Measurements from ENCODE around the gene PTOV1. TPM values are rescaled to one million over a fixed set of nuclear protein-coding genes. Genes with fewer than 3 reads are reported as not detected.

Gene PTOV1
- total and polyA plus RNA-seq, 2 of the 8 experiments (the other 6 are each of a cell fraction or from before 2014, with no cell fraction given), result 147 to 251 TPM

- TF ChIP-seq ASH2L (IDR thresholded peaks at IDR 0.05; ENCODE audit: low read length) (no peak), TBP (IDR thresholded peaks at IDR 0.05; ENCODE audit: low read depth, low read length) (no peak), MAX (IDR thresholded peaks at IDR 0.05) (no peak), MAFK (IDR thresholded peaks at IDR 0.05; ENCODE audit: low read depth, low read length) (no peak), PHF8 (conservative IDR thresholded peaks at IDR 0.05; ENCODE audit: low read depth, low read length) (no peak), CHD7 (IDR thresholded peaks at IDR 0.05; ENCODE audit: insufficient replicate concordance, low read length) (no peak), SUZ12 (IDR thresholded peaks at IDR 0.05; ENCODE audit: low read length) (no peak), HDAC6 (IDR thresholded peaks at IDR 0.05; ENCODE audit: low read depth, low read length) (no peak), CEBPB (IDR thresholded peaks at IDR 0.05; ENCODE audit: low read depth, low read length) (no peak), SP4 (IDR thresholded peaks at IDR 0.05; ENCODE audit: low read length) (no peak), CREB1 (IDR thresholded peaks at IDR 0.05) (no peak)
Measured at GRCh38 chr19:49807058-49807903, 43.7 kb upstream of the PTOV1 start (continued).

Data from H1 (cell line).